GM10248 (cell line): Measurements from ENCODE around the gene CEP72.
"Not testable (repeated sequence)": the region's sequence is repeated elsewhere in the genome, so short reads cannot be mapped to it uniquely, and the experiment has no call there.

Source experiments
- CTCF ChIA-PET: fragments of 300-600 bp; sonication (Branson Sonifier 250); formaldehyde crosslinking; extraction: SDS; loops from one replicate; lab custom pipeline; 2021; ENCODE audit warnings: antibody characterized with exemption; lab: Yijun Ruan, JAX
- POLR2A ChIA-PET: fragments of 350-650 bp; sonication (Branson Sonifier 250); formaldehyde crosslinking; extraction: SDS; loops from one replicate; lab custom pipeline; 2020; ENCODE audit warnings: antibody characterized with exemption; lab: Yijun Ruan, JAX
- DNase-seq: peaks from one replicate; pipeline ENCODE4 v3.0.0; 2012; ENCODE audit errors: extremely low spot score
- TF ChIP-seq, protein P1 (sequence below): IDR thresholded peaks from 2 replicates; pipeline ENCODE4 v1.5.1; 2012; ENCODE audit warnings: mild to moderate bottlenecking, low read depth; ENCODE audit errors: extremely low read depth, missing control alignments, control extremely low read depth

CEP72 gene

DNA sequence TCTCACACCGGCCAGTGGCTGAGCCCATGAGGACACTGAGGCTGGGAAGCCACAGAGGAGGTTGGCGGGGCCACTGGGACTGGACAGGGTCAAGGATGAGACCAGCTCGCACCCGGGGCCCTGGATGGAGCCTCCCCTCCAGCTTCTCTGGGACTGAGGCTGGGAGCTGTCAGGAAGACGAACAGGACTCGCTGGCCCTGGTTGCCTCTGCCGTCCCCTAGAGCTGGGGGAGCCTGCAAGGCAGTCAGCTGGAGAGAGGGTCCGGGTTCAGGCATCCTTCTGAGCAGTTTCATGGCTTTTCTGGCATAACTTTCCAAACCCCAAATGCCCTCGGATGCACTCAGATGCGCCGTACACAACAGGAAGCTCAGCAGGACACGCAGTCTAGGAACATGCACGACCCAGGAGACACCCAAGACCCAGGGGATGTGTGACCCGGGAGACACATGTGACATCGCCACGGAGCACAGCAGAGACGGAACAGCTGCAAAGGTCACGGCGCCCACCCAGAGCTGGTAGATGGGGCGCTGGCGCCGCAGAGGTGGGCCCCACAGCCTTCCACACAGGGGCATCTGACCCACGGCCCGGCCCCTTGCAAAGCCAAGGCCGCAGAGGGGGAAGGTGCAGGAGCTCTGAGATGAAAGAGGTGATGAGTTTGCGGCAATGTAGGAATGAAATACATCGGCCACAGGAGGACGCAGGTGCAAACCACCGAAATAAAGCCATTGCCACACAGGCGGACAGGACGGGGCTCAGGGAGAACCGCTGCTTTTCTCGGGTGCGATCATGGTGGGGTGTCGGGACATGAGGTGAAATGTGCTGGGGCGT, 63.9 kb downstream of the CEP72 start:
- TF ChIP-seq, protein P1, sequence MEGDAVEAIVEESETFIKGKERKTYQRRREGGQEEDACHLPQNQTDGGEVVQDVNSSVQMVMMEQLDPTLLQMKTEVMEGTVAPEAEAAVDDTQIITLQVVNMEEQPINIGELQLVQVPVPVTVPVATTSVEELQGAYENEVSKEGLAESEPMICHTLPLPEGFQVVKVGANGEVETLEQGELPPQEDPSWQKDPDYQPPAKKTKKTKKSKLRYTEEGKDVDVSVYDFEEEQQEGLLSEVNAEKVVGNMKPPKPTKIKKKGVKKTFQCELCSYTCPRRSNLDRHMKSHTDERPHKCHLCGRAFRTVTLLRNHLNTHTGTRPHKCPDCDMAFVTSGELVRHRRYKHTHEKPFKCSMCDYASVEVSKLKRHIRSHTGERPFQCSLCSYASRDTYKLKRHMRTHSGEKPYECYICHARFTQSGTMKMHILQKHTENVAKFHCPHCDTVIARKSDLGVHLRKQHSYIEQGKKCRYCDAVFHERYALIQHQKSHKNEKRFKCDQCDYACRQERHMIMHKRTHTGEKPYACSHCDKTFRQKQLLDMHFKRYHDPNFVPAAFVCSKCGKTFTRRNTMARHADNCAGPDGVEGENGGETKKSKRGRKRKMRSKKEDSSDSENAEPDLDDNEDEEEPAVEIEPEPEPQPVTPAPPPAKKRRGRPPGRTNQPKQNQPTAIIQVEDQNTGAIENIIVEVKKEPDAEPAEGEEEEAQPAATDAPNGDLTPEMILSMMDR: no peak
- CTCF ChIA-PET: no interaction called here
- DNase-seq: no peak
- POLR2A ChIA-PET: no interaction called here

DNA sequence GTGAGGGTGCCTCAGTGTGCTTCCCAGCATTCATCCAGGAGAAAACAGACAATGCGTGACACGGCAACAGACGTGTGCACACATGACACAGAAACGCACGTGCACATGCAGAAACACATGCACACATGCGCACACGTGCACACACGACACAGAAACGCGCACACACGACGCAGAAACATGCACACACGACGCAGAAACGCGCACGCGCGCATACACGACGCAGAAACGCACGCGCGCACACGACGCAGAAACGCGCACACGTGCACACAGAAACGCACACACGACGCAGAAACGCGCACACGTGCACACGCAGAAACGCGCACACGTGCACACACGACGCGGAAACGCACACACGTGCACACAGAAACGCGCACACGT, 64.5 kb downstream of the CEP72 start:
- DNase-seq: no peak
- TF ChIP-seq, protein P1: no peak
- CTCF ChIA-PET: no interaction called here
- POLR2A ChIA-PET: no interaction called here

DNA sequence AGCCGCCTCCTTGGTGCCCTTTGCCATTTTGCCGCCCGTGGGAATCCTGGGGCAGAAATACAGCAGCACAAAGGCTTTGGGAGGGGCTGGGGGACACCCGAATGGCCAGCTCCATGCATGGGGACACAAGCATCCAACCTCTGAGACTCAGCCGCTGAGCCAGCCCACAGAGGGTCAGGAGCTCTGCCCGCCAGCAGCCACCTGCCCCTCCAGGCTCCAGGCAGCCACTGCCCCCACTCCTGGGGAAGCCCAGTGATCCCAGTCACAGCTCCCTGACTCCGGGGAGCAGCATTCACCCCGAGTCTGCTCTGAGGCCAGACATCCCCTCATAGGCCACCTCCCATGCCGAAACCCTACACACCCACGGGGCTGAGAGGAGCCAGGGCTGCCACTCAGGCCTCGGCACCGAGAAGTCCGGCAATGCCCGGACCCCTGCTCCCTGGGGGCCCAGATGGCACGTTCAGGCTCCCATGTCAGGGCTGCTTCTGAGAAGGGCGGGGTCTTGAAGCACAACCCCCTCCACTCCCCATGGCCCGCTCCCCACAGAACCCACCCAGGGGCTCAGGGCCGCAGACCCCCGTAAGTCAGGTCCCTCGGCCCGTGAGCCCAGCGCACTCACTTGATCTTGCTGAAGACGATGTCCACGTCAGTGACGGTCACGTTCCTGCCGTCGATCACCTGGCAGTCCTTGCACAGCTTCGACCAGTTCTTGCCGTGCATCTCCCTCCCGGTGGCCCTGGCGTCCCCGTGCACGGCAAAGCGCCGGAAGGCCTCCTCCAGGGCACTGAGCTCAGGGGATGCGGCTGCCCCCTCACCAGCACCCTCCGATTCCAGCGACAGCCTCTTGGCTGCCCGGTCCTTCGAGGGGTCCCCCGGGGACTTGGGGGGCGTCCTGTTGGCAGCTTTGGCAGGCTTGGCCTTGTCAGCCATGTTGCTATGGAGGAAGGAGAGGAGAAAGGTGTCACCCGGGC, 65.3 kb downstream of the CEP72 start:
- CTCF ChIA-PET: no interaction called here
- POLR2A ChIA-PET: no interaction called here
- TF ChIP-seq, protein P1: no peak
- no peak for DNase-seq

DNA sequence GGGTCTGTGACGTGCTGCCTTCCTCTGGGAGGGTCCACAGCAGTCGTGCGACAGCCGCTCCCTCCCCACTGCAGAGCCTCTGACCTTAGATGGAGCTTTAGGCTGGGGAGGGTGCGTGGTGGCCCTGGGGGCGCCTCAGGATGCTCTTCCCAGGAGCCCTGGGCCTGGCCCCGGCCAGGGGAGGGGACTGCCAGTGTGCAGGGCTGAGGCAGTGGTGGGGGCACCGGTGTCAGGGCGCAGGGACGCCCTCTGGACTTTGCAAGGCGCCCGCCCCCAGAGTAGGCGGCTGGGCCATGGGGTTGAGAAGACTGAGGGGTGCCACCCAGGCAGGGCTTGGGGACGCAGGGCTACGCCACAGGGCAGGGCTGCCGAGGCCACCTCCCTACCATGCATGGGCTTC, 66.4 kb downstream of the CEP72 start:
- CTCF ChIA-PET, DNase-seq, POLR2A ChIA-PET: not testable (repeated sequence)

DNA sequence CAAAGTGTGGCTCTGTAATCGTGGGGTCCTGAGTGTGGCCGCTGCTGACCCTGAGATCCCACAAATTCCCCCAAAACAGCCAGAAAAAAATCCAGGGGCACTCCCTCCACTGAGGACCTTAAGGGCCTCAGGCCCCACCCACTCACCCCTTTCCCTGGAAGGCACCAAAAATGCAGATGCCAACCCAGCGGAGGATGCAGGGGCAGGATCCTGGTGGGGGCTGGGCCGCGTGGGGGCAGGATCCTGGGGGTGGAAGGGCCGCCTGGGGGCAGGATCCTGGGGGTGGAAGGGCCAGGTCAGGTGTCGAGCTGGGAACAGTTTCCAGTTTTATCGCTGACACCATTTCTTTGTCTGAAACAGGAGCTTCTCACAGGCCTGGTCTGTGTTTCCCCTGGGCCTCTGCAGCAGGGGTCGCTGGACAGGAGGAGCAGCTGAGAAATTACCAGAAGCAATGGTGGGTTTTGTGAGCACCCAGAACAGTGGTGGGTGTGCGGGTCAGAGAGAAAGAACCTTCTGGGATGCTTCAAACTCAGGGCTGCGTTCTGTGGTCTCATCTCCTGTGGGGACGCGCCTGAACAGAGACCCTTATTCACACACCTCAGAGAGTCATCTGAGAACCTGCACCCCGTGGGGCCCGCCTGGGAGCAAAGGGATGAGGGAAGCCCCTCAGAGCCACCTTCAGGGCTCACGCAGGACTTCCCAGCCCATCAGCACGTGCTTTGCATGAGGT, 67.2 kb downstream of the CEP72 start:
- POLR2A ChIA-PET, CTCF ChIA-PET, DNase-seq: not testable (repeated sequence)

DNA sequence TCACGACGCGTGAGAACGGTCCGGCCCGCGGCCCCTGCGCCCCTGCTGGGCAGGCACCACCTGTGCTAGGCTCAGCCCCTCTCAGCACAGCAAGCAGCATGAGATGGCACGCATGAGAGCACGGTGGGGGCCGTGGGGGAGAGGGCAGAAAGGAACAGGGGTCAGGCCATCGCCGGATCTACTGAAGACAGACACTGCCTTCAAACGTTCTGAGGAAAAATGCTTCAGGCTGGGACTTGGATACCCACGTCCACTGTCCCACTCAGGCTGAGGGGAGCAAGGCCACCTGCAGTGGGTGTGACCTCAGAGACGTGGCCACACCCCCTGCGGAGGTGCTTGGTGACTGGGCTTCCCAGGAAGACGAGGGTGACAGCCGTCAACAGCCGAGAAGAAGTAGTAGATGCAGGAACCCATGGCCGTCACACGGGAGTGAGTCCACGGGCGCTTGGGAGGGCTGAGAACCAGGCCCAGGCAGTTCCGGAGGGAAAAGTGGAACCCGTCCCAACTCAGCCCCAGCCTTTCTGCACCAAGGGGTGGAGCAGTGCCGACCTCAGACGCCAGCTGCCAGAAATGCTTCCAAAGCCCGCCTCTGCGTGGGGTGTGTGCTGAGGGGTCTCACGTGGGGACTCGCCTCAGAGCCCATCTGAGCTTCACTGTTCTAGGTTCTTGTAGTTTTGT, 68.1 kb downstream of the CEP72 start:
- DNase-seq, CTCF ChIA-PET, POLR2A ChIA-PET: not testable (repeated sequence)

DNA sequence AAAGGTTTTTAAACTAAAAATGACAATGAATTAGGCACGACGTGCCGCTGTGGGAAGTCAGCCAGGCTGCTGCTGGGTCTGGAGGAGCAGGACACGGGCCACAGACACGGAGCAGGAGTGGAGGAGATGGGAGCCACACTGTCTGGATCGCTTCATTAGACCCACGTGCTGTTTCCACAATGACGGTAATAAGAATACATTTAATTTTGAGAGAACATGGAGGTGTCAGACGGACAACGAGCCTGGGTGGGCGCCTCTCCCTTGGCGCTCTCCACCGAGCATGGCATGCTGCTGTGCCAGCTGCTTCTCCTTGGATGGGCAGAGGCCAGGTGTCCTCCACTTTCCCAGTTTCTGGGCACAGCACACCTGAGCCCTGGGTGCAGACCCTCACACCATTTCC, 68.7 kb downstream of the CEP72 start:
- CTCF ChIA-PET: not testable (repeated sequence)

DNA sequence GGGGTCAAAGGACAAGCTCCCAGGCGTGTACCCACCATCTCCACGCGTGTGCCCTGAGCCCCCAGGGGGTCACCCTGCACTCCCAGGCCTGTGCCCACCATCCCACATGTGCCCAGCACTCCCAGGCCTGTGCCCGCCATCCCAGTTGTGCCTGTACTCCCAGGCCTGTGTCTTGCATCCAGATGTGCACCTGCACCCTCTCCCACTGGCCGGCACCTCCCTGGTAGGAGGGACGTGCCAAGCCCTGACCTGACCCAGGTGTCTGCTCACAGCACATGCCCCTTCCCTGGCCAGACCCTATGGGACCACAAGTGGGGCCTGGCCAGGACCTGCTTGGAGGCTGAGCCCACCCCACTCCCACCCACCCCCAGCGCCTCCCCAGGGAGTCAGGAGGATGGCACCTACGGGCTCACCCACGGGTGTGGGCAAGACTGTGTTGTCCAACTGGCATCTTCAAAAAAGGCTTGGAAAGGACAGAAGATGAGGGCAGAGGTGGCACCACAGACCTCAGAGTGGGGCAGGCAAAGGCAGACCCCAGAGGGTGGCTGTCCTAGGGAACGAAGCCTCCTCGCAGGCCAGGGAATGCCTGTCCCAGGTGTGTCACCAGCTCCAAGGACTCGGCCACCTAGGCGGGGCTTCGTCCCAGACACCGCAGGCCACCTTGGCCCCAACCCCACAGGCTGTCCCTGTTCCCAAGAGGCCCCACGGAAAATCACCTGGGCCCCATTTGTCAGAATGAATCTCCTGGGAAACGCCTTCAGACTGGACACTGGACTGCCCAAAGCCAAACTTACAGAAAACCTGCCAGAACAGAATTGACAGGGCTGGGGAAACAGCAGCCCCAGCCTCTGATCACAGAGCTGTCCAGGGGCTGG, 69.4 kb downstream of the CEP72 start:
- DNase-seq, POLR2A ChIA-PET: not testable (repeated sequence)

More for the DNA sequence above, 68.7 kb downstream of the CEP72 start:
- POLR2A ChIA-PET, DNase-seq: not testable (repeated sequence)

DNA sequence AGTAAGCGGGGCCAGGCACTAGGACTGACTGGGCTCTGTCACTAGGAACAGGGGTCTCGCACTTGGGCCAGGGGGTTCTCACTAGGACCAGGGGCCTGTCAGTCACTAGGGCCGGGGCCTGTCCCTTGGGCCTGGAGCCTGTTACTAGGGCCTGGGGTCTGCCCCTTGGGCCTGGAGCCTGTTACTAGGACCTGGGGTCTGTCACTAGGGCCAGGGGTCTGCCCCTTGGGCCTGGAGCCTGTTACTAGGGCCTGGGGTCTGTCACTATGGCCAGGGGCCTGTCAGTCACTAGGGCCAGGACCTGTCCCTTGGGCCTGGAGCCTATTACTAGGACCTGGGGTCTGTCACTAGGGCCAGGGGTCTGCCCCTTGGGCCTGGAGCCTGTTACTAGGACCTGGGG, 70.1 kb downstream of the CEP72 start:
- DNase-seq, CTCF ChIA-PET, POLR2A ChIA-PET: not testable (repeated sequence)

More for the DNA sequence above, 69.4 kb downstream of the CEP72 start:
- CTCF ChIA-PET: not testable (repeated sequence)

DNA sequence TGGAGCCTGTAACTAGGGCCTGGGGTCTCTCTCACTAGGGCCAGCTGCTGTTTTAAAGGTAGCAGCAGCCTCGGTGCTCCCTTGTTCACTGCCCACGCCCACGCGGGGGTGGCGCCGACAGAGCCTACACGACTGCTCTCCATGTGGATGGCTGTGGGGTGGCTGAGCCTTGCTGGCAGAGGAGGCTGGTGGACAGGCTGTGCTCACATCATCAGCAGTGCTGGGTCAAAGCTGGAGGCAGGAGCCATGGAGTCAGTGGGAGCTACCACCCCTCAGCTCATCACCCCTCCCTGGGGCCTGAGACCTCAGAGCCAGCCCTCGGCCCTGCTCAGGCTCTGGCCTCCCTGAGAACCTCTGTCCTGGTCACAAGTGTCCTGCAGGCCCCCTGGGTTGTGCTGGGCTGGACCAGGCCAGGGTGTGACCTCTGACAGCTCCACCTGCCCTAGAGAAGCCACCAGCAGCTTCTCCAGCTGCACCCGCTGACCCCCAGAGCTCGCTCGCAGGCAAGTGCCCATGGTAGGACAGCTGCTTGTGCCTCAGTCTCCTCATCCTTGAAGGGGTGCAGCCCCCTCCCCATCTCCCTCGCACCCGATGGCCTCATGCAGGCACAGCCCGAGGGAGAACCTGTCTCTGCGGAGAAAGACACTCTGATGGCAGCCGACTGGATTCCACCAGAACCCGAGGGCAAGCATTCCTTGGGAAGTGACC, 70.7 kb downstream of the CEP72 start:
- POLR2A ChIA-PET, DNase-seq, CTCF ChIA-PET: not testable (repeated sequence)
